Nasal cavity respiratory epithelium epithelial cell of viscerocranial mucosa (primary cell): ENCODE data around the gene CELA3A. TPM values are rescaled to one million over a fixed set of nuclear protein-coding genes. Genes with fewer than 3 reads are reported as not detected.

Source experiments
- total RNA-seq: library from RNA; depleted of rRNA; stranded (reverse); fragments of >200 nt; gene quantifications from 2 replicates; pipeline ENCODE4 v1.2.3, GENCODE V29; 2014

CELA3A gene, protein sequence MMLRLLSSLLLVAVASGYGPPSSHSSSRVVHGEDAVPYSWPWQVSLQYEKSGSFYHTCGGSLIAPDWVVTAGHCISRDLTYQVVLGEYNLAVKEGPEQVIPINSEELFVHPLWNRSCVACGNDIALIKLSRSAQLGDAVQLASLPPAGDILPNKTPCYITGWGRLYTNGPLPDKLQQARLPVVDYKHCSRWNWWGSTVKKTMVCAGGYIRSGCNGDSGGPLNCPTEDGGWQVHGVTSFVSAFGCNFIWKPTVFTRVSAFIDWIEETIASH
- total RNA-seq, result not detected in 2 replicates

DNA sequence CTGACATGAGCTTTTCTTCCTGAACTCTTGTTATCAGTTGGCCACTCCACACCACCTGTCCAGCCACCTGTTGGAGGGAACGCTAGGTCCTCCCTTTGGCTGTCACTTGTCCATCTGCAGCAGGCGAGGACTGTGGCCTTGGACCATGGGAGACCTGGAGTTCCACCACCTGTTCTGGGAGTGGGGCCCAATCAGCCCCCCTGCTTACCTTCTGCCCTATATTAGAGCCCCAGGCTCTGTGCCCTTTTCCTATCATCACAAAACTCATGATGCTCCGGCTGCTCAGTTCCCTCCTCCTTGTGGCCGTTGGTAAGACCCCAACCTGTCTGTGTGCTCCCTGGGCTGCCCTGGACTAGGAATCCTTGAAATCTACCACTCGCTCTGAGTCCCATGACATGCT, at the start of gene CELA3A:
TSS of gene CELA3A (plus strand) at position 249 of the 400 bp plus-strand sequence. CDS start at position 267, 18 bp downstream.

DNA sequence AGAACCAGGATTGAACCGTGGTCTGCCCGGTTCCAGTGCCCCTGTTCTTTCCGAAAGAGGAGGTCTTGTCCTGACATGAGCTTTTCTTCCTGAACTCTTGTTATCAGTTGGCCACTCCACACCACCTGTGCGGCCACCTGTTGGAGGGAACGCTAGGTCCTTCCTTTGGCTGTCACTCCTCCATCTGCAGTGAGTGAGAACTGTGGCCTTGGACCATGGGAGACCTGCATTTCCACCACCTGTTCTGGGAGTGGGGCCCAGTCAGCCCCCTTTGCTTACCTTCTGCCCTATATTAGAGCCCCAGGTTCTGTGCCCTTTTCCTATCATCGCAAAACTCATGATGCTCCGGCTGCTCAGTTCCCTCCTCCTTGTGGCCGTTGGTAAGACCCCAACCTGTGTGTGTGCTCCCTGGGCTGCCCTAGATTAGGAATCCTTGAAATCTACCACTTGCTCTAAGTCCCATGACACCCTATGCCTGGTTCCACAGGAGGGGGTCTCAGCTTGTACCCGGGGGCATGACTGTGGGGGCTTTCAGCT, 24.7 kb upstream of the CELA3A start, which contains the start of gene CELA3B:
TSS of gene CELA3B (plus strand) at position 320 of the 537 bp plus-strand sequence. CDS start at position 338, 18 bp downstream.

DNA sequence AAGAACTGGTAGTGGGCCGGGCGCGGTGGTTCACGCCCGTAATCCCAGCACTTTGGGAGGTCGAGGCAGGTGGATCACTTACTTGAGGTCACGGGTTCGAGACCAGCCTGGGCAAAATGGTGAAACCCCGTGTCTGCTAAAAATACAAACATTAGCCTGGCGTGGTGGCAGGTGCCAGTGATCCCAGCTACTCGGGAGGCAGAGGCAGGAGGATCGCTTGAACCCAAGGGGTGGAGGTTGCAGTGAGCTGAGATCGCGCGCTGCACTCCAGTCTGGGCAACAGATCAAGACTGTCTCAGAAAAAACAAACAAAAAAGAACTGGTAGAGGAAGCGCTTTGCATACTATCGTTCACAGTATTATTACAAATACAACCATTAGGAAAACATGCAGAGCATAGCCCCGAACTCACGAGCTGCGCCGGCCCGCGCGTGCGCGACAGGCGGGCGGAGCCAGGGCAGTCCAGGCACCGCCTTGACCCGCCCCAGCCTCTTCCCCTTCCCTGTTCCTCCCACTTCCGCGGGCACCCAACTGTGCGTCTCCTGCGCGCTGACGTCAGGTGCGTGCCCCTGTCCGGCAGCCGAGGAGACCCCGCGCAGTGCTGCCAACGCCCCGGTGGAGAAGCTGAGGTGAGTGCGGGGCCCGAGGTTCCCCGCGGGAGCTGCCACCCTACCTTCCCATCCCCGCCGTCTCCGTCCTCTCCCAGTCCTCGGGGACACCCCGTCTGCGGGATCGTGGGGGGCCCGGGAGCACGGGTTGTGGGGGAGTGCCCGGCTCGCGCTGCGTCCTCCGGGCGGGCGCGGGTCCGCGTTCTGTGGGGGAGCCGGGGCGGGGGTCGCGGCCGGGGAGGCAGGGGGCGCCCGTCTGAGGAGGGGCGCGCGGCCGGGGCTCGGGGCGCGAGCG, 50.9 kb downstream of the CELA3A start, which contains the start of gene CDC42:
TSS of gene CDC42 (plus strand) at position 595 of the 902 bp plus-strand sequence. CDS start 25,770 bp downstream, outside the sequence.

Other genes starting within 250 kb of the CELA3A start
- 35.2 and 57.6 TPM in 2 replicates for gene USP48, start 218.5 kb upstream of the CELA3A start, total RNA-seq
- gene LDLRAD2, start 189.4 kb upstream of the CELA3A start, total RNA-seq, result not detected in 2 replicates
- 49.2 and 521 TPM in 2 replicates for gene HSPG2, start 64.3 kb upstream of the CELA3A start, total RNA-seq
- not detected in 2 replicates for gene CELA3B, start 24.6 kb upstream of the CELA3A start, total RNA-seq
- 322 and 370 TPM in 2 replicates for gene CDC42, start 51.1 kb downstream of the CELA3A start, total RNA-seq
- 0.68 and 14.7 TPM in 2 replicates for gene WNT4, start 141.4 kb downstream of the CELA3A start, total RNA-seq